ENCODE measurements around the gene TTC28.

The TTC28 gene

GRCh38 chr22:27986459-27986858 lies 693.2 kb downstream of the TTC28 start:
- DNase-seq (ENCODE audit: low spot score): no peak

GRCh38 chr22:27985323-27986275 lies 694.0 kb downstream of the TTC28 start:
- no peak for DNase-seq (ENCODE audit: low spot score)

GRCh38 chr22:27984723-27985122 lies 694.9 kb downstream of the TTC28 start:
- no peak for DNase-seq (ENCODE audit: low spot score)

GRCh38 chr22:27984001-27984695 lies 695.5 kb downstream of the TTC28 start:
- no peak for DNase-seq (ENCODE audit: low spot score)

GRCh38 chr22:27983361-27983791 lies 696.3 kb downstream of the TTC28 start:
- no peak for DNase-seq (ENCODE audit: low spot score)

- DNase-seq (ENCODE audit: low spot score): no peak
These were observed 696.9 kb downstream of the TTC28 start for GRCh38 chr22:27982630-27983180.

- DNase-seq (ENCODE audit: low spot score): no peak
These were observed 697.5 kb downstream of the TTC28 start for GRCh38 chr22:27982106-27982505.

- no peak for DNase-seq (ENCODE audit: low spot score)
These were observed 699.1 kb downstream of the TTC28 start for GRCh38 chr22:27980424-27981148.

GRCh38 chr22:27978802-27979201 lies 700.8 kb downstream of the TTC28 start:
- DNase-seq (ENCODE audit: low spot score): no peak

GRCh38 chr22:27978317-27978716 lies 701.3 kb downstream of the TTC28 start:
- DNase-seq (ENCODE audit: low spot score): no peak

GRCh38 chr22:27976586-27976985 lies 703.1 kb downstream of the TTC28 start:
- no peak for DNase-seq (ENCODE audit: low spot score)

- peak; percentile 45 for DNase-seq (ENCODE audit: low spot score)
These were observed 704.1 kb downstream of the TTC28 start for GRCh38 chr22:27975381-27976013.

GRCh38 chr22:27973846-27974245 lies 705.8 kb downstream of the TTC28 start:
- DNase-seq (ENCODE audit: low spot score): no peak

- no peak for DNase-seq (ENCODE audit: low spot score)
These were observed 706.6 kb downstream of the TTC28 start for GRCh38 chr22:27972732-27973698.

- no peak for DNase-seq (ENCODE audit: low spot score)
These were observed 707.7 kb downstream of the TTC28 start for GRCh38 chr22:27971926-27972325.

- no peak for DNase-seq (ENCODE audit: low spot score)
These were observed 708.9 kb downstream of the TTC28 start for GRCh38 chr22:27970596-27971220.

- DNase-seq (ENCODE audit: low spot score): no peak
These were observed 713.2 kb downstream of the TTC28 start for GRCh38 chr22:27966168-27967064.

- DNase-seq (ENCODE audit: low spot score): peak; percentile 81
These were observed 717.2 kb downstream of the TTC28 start for GRCh38 chr22:27962268-27963044.
